Measurements from ENCODE around the gene HACD3. TPM values are rescaled to one million over a fixed set of nuclear protein-coding genes. Genes with fewer than 3 reads are reported as not detected.

HACD3 gene
- total and polyA plus RNA-seq, 4 donors = 49.6 to 89.1 (median 65.0) TPM

DNA sequence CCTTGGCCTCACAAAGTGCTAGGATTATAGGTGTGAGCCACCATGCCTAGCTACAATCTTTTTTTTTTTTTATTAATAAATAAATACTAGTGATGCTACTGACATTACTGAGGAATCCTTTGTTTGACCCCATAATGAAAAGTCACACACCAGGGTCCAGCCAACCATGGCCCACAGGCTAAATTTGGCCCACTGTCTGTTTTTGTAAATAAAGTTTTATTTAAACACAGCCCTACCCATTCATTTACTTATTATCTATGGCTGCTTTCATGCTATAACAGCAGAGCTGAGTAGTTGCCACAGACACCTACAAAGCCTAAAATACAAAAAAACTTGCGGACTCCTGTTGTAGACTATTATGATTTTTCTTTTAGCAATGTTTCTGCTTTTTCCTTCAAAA lies 73.3 kb downstream of the HACD3 start:
- Histone ChIP-seq H3K27ac (ENCODE audit: low read depth in 1 of 2, low read length in 2 of 2) (no peak overlapping the region), H3K9ac (ENCODE audit: low read depth in 1 of 2, low read length in 2 of 2) (no peak overlapping the region), H3K9me3 (ENCODE audit: control insufficient read depth in 4 of 4, low read length in 3 of 4) (no peaks in the 10 kb centered on the region), H3K36me3 (ENCODE audit: control insufficient read depth in 4 of 4, insufficient read depth in 3 of 4, low read depth in 1 of 4, low read length in 3 of 4) (peaks cover 6 to 36% (median 17%) of the 10 kb centered on the region in 4 donors), H3K27me3 (ENCODE audit: control insufficient read depth in 4 of 4, insufficient read depth in 4 of 4, low read length in 3 of 4) (no peaks in the 10 kb centered on the region), H3K4me3 (ENCODE audit: low read depth in 1 of 3, low read length in 3 of 3) (no peak overlapping the region), H3K4me1 (ENCODE audit: control insufficient read depth in 4 of 4, insufficient read depth in 4 of 4, low read length in 3 of 4) (no peaks in the 10 kb centered on the region)
- TF ChIP-seq NR2F2 (IDR thresholded peaks at IDR 0.05) = no peak
- no peak for TF ChIP-seq FOXA2 (IDR thresholded peaks at IDR 0.05)
- TF ChIP-seq, protein P1, sequence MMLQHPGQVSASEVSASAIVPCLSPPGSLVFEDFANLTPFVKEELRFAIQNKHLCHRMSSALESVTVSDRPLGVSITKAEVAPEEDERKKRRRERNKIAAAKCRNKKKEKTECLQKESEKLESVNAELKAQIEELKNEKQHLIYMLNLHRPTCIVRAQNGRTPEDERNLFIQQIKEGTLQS (IDR thresholded peaks at IDR 0.05) = no peak
- TF ChIP-seq, protein P2, sequence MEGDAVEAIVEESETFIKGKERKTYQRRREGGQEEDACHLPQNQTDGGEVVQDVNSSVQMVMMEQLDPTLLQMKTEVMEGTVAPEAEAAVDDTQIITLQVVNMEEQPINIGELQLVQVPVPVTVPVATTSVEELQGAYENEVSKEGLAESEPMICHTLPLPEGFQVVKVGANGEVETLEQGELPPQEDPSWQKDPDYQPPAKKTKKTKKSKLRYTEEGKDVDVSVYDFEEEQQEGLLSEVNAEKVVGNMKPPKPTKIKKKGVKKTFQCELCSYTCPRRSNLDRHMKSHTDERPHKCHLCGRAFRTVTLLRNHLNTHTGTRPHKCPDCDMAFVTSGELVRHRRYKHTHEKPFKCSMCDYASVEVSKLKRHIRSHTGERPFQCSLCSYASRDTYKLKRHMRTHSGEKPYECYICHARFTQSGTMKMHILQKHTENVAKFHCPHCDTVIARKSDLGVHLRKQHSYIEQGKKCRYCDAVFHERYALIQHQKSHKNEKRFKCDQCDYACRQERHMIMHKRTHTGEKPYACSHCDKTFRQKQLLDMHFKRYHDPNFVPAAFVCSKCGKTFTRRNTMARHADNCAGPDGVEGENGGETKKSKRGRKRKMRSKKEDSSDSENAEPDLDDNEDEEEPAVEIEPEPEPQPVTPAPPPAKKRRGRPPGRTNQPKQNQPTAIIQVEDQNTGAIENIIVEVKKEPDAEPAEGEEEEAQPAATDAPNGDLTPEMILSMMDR (IDR thresholded peaks at IDR 0.05; ENCODE audit: low read depth, low read length, missing input control) = no peak
- TF ChIP-seq JUND (IDR thresholded peaks at IDR 0.05) = no peak
- no peak for TF ChIP-seq HNF4G (IDR thresholded peaks at IDR 0.05)
- no peak for TF ChIP-seq YY1 (IDR thresholded peaks at IDR 0.05)
- TF ChIP-seq, protein P3, sequence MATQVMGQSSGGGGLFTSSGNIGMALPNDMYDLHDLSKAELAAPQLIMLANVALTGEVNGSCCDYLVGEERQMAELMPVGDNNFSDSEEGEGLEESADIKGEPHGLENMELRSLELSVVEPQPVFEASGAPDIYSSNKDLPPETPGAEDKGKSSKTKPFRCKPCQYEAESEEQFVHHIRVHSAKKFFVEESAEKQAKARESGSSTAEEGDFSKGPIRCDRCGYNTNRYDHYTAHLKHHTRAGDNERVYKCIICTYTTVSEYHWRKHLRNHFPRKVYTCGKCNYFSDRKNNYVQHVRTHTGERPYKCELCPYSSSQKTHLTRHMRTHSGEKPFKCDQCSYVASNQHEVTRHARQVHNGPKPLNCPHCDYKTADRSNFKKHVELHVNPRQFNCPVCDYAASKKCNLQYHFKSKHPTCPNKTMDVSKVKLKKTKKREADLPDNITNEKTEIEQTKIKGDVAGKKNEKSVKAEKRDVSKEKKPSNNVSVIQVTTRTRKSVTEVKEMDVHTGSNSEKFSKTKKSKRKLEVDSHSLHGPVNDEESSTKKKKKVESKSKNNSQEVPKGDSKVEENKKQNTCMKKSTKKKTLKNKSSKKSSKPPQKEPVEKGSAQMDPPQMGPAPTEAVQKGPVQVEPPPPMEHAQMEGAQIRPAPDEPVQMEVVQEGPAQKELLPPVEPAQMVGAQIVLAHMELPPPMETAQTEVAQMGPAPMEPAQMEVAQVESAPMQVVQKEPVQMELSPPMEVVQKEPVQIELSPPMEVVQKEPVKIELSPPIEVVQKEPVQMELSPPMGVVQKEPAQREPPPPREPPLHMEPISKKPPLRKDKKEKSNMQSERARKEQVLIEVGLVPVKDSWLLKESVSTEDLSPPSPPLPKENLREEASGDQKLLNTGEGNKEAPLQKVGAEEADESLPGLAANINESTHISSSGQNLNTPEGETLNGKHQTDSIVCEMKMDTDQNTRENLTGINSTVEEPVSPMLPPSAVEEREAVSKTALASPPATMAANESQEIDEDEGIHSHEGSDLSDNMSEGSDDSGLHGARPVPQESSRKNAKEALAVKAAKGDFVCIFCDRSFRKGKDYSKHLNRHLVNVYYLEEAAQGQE (IDR thresholded peaks at IDR 0.05) = no peak
- no peak for TF ChIP-seq HNF4A (conservative IDR thresholded peaks at IDR 0.05)
- no peak for TF ChIP-seq RXRA (IDR thresholded peaks at IDR 0.05)
- TF ChIP-seq FOXA1 (IDR thresholded peaks at IDR 0.05) = no peak
- no peak for TF ChIP-seq SP1 (IDR thresholded peaks at IDR 0.05)
- TF ChIP-seq RAD21 (IDR thresholded peaks at IDR 0.05) = no peak
- TF ChIP-seq TAF1 (conservative IDR thresholded peaks at IDR 0.05) = no peak
- no peak for TF ChIP-seq GABPA (IDR thresholded peaks at IDR 0.05 in 1 of 2, conservative IDR thresholded peaks at IDR 0.05 in 1 of 2)
- TF ChIP-seq, protein P4, sequence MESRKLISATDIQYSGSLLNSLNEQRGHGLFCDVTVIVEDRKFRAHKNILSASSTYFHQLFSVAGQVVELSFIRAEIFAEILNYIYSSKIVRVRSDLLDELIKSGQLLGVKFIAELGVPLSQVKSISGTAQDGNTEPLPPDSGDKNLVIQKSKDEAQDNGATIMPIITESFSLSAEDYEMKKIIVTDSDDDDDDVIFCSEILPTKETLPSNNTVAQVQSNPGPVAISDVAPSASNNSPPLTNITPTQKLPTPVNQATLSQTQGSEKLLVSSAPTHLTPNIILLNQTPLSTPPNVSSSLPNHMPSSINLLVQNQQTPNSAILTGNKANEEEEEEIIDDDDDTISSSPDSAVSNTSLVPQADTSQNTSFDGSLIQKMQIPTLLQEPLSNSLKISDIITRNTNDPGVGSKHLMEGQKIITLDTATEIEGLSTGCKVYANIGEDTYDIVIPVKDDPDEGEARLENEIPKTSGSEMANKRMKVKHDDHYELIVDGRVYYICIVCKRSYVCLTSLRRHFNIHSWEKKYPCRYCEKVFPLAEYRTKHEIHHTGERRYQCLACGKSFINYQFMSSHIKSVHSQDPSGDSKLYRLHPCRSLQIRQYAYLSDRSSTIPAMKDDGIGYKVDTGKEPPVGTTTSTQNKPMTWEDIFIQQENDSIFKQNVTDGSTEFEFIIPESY (IDR thresholded peaks at IDR 0.05) = no peak
- TF ChIP-seq, protein P5, sequence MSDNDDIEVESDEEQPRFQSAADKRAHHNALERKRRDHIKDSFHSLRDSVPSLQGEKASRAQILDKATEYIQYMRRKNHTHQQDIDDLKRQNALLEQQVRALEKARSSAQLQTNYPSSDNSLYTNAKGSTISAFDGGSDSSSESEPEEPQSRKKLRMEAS (IDR thresholded peaks at IDR 0.05) = no peak
- no peak for TF ChIP-seq EGR1 (IDR thresholded peaks at IDR 0.05; ENCODE audit: low read depth in 2 of 2)
- DNase-seq (ENCODE audit: low spot score) = no peak
- WGBS = 99% methylated on average over 1 of the region's 1 CpG
